Large intestine (tissue), 12 donors: ENCODE data around the gene DOCK9. TPM values are rescaled to one million over a fixed set of nuclear protein-coding genes. Genes with fewer than 3 reads are reported as not detected.

Experiments
- DNase-seq, 2 donors: peaks; one replicate each; pipeline versions ENCODE4 v3.0.0 to v3.0.0-alpha.2; 2013
- H3K27ac ChIP-seq: one replicate; pipeline ENCODE4 v1.5.1; 2013; ENCODE audit warnings: low read length
- H3K27me3 ChIP-seq: 2 replicates; pipeline ENCODE4 v1.6.1; 2013; ENCODE audit warnings: low read length; ENCODE audit not compliant: control insufficient read depth, insufficient read depth
- H3K36me3 ChIP-seq: 2 replicates; pipeline ENCODE4 v1.6.1; 2013; ENCODE audit warnings: low read length; ENCODE audit not compliant: control insufficient read depth, insufficient read depth
- H3K4me1 ChIP-seq: one replicate; pipeline ENCODE4 v1.6.1; 2013; ENCODE audit warnings: low read length; ENCODE audit not compliant: control insufficient read depth, insufficient read depth
- H3K4me3 ChIP-seq: one replicate; pipeline ENCODE4 v1.5.1; 2013; ENCODE audit warnings: low read length
- H3K9me3 ChIP-seq: one replicate; pipeline ENCODE4 v1.6.1; 2013; ENCODE audit warnings: mild to moderate bottlenecking, low read depth, low read length, moderate library complexity; ENCODE audit not compliant: control insufficient read depth
- WGBS: methylation state at CpG from one replicate; pipeline ENCODE4 v1.1.5; 2013; ENCODE audit warnings: low lambda C conversion rate; ENCODE audit not compliant: insufficient coverage; 5-methylcytosine and 5-hydroxymethylcytosine counted together
- long read RNA-seq, 11 donors: transcript quantifications; one replicate each; lab custom pipeline, GENCODE V29; 2026
- polyA plus RNA-seq: library from polyadenylated mRNA; unstranded; fragments of 120-200 nt; gene quantifications from one replicate; pipeline ENCODE4 v1.2.1, GENCODE V29; 2013

Gene DOCK9
- 103 TPM for polyA plus RNA-seq
- long read RNA-seq, donor 1 = 0 reads
- long read RNA-seq, donor 2 = 0 reads
- long read RNA-seq, donor 3 = 0 reads
- long read RNA-seq, donor 4 = 0 reads
- long read RNA-seq, donor 5 = 0 reads
- long read RNA-seq, donor 6 = 0 reads
- long read RNA-seq, donor 7, partial matches to known transcripts = 11 of 11 reads
- long read RNA-seq, donor 7, other reads (novel, unspliced or antisense) = 0 of 11 reads
- long read RNA-seq, donor 8 = 0 reads
- long read RNA-seq, donor 9 = 0 reads
- long read RNA-seq, donor 10, partial matches to known transcripts = 26 of 26 reads
- long read RNA-seq, donor 10, other reads (novel, unspliced or antisense) = 0 of 26 reads
- long read RNA-seq, donor 11 = 0 reads

GRCh38 chr13:98977568-98978265 is at the start of gene DOCK9:
TSS of gene DOCK9 (minus strand) at chr13:98978064. CDS start at chr13:98977909, 155 bp downstream.
- H3K4me1 ChIP-seq = peaks cover 21% of the 10 kb centered on the region
- H3K36me3 ChIP-seq = no peaks in the 10 kb centered on the region
- H3K27me3 ChIP-seq = no peaks in the 10 kb centered on the region
- no CpG with 5 or more reads among the region's 16 CpGs for WGBS
- no peaks in the 10 kb centered on the region for H3K9me3 ChIP-seq
- no peak within 1 kb of the TSS for H3K27ac ChIP-seq
- peak within 1 kb of the TSS; percentile 27 for H3K4me3 ChIP-seq
- peak in 1 of 2 donors; percentile 48 for DNase-seq

- no peak for DNase-seq
- Histone ChIP-seq H3K27ac (no peak overlapping the region), H3K9me3 (no peaks in the 10 kb centered on the region), H3K36me3 (no peaks in the 10 kb centered on the region), H3K4me3 (no peak overlapping the region), H3K4me1 (no peaks in the 10 kb centered on the region), H3K27me3 (no peaks in the 10 kb centered on the region)
- WGBS = no CpG with 5 or more reads among the region's 7 CpGs
These were observed 49.4 kb upstream of the DOCK9 start for GRCh38 chr13:99027260-99027659.

- no peaks in the 10 kb centered on the region for H3K36me3 ChIP-seq
- DNase-seq = no peak
- no peak overlapping the region for H3K4me3 ChIP-seq
- no peaks in the 10 kb centered on the region for H3K27me3 ChIP-seq
- 17% methylated on average over 1 of the region's 4 CpGs for WGBS
- no peak overlapping the region for H3K27ac ChIP-seq
- H3K4me1 ChIP-seq = no peaks in the 10 kb centered on the region
- no peaks in the 10 kb centered on the region for H3K9me3 ChIP-seq
These were observed 45.1 kb upstream of the DOCK9 start for GRCh38 chr13:99022941-99023340.

- Histone ChIP-seq H3K4me1 (no peaks in the 10 kb centered on the region), H3K36me3 (no peaks in the 10 kb centered on the region), H3K27ac (no peak overlapping the region), H3K4me3 (no peak overlapping the region), H3K27me3 (peaks cover 2% of the 10 kb centered on the region), H3K9me3 (no peaks in the 10 kb centered on the region)
- DNase-seq = no peak
- WGBS = no CpG with 5 or more reads among the region's 3 CpGs
These were observed 40.7 kb upstream of the DOCK9 start for GRCh38 chr13:99018418-99019180.

- no peaks in the 10 kb centered on the region for H3K4me1 ChIP-seq
- no peak overlapping the region for H3K4me3 ChIP-seq
- H3K27ac ChIP-seq = no peak overlapping the region
- no peak for DNase-seq
- no peaks in the 10 kb centered on the region for H3K36me3 ChIP-seq
- H3K27me3 ChIP-seq = peaks cover 2% of the 10 kb centered on the region
- 90% methylated on average over 2 of the region's 15 CpGs for WGBS
- H3K9me3 ChIP-seq = no peaks in the 10 kb centered on the region
These were observed 38.0 kb upstream of the DOCK9 start for GRCh38 chr13:99015606-99016490.

- Histone ChIP-seq H3K27me3 (peaks cover 2% of the 10 kb centered on the region), H3K9me3 (no peaks in the 10 kb centered on the region), H3K27ac (no peak overlapping the region), H3K4me1 (no peaks in the 10 kb centered on the region), H3K36me3 (no peaks in the 10 kb centered on the region), H3K4me3 (no peak overlapping the region)
- no CpG with 5 or more reads among the region's 4 CpGs for WGBS
- no peak for DNase-seq
These were observed 36.7 kb upstream of the DOCK9 start for GRCh38 chr13:99014522-99014921.

GRCh38 chr13:99013951-99014350 is 36.1 kb upstream of the DOCK9 start:
- no CpG with 5 or more reads among the region's 6 CpGs for WGBS
- H3K36me3 ChIP-seq = no peaks in the 10 kb centered on the region
- peaks cover 2% of the 10 kb centered on the region for H3K27me3 ChIP-seq
- no peak for DNase-seq
- H3K4me3 ChIP-seq = no peak overlapping the region
- H3K9me3 ChIP-seq = no peaks in the 10 kb centered on the region
- no peak overlapping the region for H3K27ac ChIP-seq
- no peaks in the 10 kb centered on the region for H3K4me1 ChIP-seq

- Histone ChIP-seq H3K4me3 (no peak overlapping the region), H3K36me3 (no peaks in the 10 kb centered on the region), H3K27me3 (peaks cover 2% of the 10 kb centered on the region), H3K4me1 (no peaks in the 10 kb centered on the region), H3K27ac (no peak overlapping the region), H3K9me3 (no peaks in the 10 kb centered on the region)
- DNase-seq = no peak
- WGBS = no CpG with 5 or more reads among the region's 1 CpG
These were observed 34.7 kb upstream of the DOCK9 start for GRCh38 chr13:99012539-99012938.

GRCh38 chr13:99009987-99010551 is 32.2 kb upstream of the DOCK9 start:
- WGBS = 100% methylated on average over 1 of the region's 4 CpGs
- Histone ChIP-seq H3K9me3 (no peaks in the 10 kb centered on the region), H3K36me3 (no peaks in the 10 kb centered on the region), H3K27ac (no peak overlapping the region), H3K4me1 (no peaks in the 10 kb centered on the region), H3K4me3 (no peak overlapping the region), H3K27me3 (no peaks in the 10 kb centered on the region)
- no peak for DNase-seq
